Stimulated activated CD4-positive, alpha-beta T cell treated with anti-CD3 and anti-CD28 coated beads, Interleukin-12 subunit alpha, Interleukin-12 subunit beta, amount 100 ng/mL, for 24 hours (primary cell): ENCODE results near the gene GNB5.
"Not testable (repeated sequence)": the region's sequence is repeated elsewhere in the genome, so short reads cannot be mapped to it uniquely, and the experiment has no call there.

Source experiments
- DNase-seq, 2 experiments: peaks; one replicate each; pipeline ENCODE4 v3.0.0-alpha.2; 2020; ENCODE audit warnings: low read depth in 2 of 2

GNB5 gene

DNA sequence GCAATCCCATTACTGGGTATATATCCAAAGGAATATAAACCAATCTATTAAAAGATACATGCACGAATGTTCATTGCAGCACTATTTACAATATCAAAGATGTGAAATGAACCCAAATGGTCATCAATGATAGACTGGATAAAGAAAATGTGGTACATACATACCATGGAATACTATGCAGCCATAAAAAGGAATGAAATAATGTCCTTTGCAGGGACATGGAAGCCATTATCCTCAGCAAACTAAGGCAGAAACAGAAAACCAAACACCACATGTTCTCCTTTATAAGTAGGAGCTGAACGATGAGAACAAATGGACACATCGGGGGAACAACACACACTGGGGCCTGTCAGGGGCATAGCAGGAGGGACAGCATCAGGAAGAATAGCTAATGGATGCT is 21.0 kb downstream of the GNB5 start:
- not testable (repeated sequence) for DNase-seq

DNA sequence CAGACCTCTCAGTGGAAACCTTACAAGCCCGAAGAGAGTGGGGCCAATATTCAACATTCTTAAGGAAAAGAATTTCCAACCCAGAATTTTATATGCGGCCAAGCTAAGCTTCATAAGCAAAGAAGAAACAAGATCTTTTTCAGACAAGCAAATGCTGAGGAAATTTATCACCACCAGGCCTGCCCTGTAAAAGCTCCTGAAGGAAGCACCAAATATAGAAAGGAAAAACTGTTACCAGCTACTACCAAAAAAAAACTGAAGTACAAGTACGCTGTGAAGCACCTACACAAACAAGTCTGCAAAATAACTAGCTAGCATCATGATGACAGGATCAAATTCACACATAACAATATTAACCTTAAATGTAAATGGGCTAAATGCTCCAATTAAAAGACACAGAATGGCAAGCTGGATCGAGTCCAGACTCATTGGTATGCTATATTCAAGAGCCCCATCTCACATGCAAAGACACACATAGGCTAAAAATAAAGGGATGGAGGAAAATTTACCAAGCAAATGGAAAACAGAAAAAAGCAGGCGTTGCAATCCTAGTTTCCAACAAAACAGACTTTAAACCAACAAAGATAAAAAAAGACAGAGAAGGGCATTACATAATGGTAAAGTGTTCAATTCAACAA is 25.6 kb downstream of the GNB5 start:
- not testable (repeated sequence) for DNase-seq

DNA sequence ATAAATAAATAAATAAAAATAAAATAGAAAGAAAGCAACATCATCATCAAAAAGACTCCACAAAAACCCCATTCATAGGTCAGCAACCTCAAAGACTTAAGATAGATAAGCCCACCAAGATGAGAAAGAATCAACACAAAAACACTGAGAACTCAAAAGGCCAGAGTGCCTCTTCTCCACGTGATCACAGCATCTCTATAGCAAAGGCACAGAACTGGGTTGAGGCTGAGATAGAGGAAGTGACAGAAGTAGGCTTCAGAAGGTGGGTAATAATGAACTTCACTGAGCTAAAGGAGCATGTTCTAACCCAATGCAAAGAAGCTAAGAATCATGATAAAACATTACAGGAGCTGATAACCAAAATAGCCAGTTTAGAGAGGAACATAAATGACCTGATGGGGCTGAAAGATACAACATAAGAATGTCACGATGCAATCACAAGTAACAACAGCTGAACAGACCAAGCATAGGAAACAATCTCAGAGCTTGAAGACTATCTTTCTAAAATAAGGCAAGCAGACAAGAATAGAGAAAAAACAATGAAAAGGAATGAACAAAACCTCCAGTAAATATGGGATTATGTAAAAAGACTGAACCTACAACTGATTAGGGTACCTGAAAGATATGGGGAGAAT is 26.4 kb downstream of the GNB5 start:
- no peak for DNase-seq

DNA sequence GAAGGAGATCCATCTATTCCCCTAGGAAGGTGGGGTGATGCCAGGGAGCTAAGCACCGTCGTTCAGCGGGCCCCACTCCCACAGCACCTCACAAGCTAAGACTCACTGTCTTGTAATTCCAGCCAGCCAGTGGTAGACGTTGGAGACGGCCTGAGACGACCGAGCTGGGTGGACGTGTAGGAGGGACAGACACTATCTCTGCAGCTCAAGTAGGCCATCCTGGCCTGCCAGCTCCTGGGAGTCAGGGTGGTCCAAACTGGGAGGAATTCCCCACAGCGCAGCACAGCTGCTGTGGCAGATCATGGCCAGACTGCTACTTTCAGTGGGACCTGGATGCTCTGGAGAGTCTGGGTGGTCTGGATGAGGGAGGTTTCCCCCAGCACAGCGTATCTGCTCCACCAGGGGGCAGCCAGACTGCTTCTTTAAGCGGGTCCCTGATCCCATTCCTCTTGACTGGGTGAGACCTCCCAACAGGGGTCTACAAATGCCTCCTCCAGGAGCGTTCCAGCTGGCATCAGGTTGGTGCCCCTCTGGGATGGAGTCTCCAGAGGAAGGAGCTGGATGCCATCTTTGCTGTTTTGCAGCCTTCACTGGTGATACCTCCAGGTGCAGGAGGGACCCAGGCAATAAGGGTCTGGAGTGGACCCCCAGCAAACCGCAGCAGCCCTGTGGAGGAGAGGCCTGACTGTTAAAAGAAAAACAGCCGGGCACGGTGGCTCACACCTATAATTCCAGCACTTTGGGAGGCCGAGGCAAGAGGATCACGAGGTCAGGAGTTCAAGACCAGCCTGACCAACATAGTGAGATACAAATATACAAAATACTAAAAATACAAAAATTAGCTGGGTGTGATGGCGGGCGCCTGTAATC is 27.6 kb downstream of the GNB5 start:
- no peak for DNase-seq

DNA sequence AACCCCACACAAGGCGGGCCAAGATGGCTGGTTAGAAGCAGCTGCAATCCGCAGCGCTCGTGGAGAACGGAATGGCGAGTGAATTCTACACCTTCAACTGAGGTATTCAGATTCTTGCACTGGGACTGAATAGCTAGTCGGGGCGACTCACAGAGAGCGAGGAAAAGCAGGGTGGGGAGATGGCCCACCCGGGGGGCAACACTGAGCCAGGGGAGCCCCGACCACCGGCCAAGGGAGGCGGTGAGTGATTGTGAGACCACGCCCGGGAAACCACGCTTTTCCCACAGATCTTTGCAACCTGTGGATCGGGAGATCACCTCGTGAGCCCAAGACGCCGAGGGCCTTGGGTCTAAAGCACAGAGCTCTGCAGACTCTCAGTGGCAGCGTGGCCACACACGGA is 28.3 kb downstream of the GNB5 start:
- no peak for DNase-seq

DNA sequence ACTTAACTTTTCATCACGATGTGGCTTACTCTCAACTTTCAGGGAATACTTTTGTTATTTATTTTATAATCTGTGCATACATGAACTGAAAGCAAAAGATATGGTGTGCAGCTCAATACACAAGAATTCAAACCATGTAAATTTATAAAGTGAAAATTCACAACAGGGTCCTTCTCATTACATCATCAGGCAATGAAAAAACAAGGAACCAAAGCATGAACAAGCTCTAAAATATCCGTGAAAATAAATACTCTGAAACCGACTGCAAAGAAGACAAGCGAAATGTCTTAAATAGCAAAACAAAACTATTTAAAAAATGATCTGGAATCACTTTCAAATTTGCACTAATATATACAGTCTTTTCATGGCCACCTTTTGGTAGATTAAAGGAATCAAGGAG is 28.9 kb downstream of the GNB5 start:
- DNase-seq: no peak

DNA sequence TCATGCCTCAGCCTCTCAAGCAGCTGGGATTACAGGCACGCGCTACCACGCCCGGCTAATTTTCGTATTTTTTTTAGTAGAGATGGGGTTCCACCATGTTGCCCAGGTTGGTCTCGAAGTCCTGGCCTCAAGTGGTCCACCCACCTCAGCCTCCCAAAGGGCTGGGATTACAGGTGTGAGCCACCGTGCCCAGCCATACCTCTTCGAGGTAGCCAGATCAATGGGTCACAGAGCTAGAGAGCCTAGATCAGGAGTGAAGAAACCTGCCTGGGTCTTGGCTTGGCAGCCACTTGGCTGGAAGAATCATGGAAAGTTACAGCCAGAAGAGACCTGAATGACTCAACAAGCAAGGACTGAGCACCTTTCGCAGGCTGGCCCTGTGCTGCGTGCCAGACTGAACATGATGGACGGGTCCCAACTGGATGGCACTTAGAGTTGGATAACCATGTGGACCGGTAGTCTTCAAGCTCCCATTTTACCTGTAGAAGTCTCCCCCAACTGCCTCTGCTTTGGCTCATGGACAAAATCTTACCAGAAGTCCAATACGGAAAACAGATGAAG is 29.7 kb downstream of the GNB5 start:
- no peak for DNase-seq

DNA sequence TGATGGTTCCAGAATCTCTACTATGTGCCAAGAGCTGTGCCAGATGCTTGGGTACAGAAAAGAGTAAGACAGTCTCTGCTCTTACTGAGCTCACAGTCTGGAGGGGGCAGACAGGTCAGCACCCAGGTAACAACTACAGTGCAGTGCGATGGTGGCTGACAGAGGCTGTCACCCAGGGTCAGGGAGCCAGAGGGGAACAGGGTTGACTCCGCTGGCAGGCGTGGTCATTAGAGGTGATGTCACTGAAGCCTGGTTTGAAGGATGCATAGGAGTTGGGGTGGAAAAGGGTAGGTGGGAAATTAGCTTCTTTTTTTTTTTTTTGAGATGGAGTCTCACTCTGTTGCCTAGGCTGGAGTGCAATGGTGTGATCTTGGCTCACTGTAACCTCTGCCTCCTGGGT is 31.5 kb downstream of the GNB5 start:
- no peak for DNase-seq

DNA sequence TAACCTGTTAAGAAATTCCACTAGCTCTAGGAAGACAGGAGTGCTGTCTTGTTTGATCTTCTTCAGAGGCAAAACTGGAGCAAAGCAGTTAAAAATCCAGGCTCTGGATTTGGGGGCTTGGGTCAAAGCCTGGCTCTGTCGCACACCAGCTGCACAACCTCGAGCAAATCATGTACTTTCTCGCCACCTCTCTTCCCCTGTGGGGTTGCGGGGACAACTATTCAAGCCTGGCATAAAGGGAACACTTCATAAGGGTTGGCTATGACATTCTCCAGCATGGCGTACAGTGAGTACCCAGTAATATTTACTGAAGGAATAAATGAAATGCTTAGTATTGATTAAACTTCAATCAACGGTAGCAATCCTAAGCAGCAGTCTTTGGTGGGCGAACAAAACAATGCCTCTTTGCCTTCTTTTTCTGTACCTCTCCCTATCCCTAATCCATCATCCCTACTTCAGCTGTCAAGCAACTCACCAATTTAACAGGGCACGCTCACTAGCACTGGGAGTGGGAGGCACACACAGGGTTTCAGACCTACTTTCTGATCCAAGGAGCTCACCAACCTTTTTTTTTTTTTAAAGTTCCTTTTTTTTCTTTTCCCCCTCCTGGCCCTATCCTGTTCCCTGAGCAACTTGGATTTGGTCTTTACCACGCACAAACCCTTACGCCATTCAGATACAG is 33.0 kb downstream of the GNB5 start:
- no peak for DNase-seq

DNA sequence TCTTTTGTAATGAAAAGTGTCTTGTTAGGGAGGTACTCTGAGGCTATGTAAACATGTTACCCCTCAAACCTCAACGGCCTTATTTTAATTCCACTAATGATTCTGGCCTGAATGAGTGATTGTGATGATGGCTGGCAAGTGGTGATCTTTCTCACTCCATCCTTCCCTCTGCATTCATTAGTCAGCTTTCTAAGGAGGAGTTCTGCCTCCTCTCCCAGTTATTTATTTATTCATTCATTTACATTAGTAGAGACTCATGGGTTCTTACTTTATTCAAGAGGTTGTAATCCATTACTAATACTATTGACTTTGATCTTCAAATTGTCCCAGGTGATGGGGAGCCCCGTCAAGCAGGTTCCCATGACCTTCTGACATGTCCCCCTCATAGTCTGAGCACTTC is 35.3 kb downstream of the GNB5 start:
- DNase-seq: no peak

DNA sequence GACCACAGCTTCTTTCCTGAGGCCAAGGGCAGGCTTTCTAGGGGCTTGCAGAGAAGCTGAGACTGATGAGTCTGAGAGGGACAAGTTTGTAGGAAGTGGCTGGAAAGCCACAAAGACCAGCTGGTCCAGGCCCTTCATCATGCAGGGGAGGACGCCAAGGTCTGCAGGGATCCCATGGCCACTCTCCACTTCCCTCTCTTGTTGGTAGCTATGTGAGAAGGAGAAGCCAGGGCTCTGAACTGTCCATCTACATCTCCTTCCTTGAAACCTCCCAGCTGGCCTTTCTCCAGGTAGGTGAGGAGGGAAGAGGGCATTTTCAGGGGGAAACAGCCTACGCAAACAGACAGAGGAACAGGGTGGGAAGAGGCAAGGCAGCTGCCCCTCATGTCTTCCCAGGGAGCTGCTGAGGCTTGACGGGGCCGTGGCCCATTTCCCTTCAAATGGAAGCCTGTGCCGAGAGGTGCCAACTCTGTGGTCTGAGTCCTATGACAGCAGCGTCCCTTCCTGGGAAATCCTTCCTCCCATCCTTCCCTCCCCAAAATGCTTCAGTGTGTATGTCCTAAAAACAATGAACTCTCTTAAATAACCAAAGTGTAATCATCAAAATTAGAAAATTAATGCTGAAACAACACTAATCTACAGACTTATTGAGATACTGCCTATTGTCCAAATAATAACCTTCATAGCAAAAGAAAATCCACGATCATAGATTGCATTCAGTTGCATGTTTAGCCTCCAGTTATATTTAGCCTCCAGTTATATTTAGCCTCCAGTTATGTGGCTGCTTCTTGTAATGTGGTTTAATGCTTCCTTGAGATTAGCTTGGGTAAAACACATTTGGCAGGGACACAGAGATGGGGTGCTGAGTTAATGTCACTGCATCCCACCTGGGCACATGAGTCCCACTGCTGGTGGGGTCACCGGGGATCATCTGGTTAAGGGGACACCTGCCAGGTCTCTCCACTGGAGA is 36.0 kb downstream of the GNB5 start:
- no peak for DNase-seq

DNA sequence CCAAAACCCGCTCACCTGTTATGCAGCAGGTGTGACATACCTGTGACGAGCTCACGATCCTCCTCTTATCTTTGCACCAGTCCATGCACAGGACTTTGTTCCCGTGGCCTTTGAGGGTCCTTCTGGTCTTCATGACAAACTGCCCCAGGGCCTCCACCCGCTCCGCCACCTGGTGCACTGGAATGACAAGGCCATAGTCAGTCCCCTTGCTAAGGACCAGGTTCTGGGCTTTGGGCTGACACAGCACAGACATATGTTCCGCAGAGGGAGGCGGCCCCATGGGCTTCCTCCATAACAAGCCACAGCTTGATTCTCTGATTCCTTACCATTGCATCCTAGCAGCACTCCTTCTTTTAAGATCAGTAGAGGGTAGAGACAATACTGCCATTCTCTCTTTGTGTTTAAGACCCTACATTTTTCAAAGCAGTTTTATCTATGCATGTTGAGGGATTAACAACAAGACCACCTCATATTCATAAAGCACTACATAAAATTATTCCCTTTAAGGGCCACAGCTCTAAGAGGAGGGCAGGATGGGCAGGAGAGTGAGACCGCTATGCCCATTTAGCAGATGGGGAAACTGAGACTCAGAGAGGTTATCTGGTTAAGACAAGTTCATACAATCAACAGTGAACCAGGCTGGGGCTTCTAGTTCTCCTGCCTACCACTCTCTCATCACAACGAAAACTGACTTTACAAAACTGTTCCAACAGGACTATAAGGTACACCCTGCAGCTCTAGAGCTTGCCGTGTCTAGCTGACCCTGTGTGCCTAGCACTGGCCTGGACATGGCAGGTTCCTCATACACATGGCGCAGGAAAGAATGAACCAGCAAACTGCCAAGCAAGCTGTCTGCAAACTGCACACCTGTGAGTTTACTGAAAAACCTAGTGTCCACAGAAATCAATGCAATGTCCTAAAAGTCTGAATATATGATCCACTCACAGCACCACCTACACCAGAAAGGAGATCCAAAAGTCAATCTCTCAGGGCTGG is 37.0 kb downstream of the GNB5 start:
- no peak for DNase-seq

DNA sequence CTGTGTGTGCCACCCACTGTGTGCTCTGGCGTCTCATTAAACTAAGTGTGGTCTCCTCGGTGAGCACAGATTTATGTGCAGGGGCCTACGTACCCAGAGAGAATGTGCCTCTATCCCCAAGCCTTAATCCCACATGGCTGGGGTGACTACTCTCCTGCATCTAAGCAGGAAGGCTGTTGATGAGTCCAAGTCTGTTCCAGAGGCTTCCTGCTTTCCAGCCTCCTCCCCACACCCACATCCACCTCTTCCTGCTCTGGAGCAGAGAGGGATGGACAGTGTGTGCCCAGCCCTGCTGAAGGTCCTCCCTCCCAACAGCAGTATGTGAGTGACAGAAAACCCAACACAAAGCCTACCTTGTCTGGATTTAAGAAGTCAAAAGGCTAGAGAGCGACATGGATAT is 39.8 kb downstream of the GNB5 start:
- no peak for DNase-seq

DNA sequence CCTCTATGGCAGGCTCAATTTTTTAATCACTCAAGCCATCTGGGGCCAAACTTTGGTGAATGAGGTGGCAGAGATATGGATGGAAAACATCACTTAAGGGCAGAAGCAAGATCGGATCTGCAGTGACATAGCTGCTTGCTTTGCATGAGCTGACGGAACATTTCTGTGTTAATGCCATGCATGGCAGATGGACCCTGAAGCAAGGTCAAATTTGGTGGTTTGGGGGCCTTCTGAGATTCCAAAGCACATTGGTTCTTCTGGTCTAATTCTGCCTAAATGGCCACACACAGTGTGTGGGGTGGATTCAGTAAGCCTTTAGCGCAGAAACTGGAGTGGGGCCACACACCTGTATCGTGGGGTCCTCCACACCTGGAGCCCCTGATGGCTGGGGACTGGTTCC is 40.3 kb downstream of the GNB5 start:
- no peak for DNase-seq

DNA sequence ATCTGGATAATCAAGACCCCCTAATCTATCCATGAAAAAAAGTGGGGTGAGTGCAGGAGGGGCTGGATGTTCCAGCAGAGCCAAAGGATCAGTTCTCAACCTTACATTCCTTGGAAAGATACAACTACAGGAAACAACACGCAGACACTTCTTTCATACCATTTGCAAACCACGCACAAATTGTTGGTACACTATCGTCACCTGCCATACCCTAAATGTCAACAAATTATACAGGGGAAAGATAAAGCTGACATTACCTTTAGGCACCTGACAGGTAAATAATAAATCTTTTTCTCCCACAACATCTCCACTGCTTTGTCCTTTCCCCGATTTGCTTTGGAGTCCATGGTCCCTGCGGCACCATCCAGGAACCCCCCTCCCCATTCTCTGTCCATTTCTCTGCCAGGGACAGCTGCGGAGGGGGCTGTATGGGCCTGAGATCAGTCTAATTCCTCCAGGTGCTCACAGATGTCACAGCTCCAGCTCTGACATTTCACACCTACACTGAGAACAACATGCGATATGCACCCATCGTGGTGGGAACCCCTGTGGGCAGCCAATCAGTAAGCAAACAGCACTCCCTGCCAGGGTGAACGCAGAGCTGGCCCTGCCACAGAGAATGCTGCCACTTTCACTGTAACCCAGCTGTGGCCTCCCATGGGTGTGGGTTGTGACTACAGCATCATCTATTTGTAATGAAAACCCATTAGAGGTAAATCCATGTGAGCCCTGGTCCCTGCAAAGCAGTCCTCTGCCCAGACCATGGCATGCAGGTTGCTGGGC is 41.0 kb downstream of the GNB5 start:
- DNase-seq: no peak

DNA sequence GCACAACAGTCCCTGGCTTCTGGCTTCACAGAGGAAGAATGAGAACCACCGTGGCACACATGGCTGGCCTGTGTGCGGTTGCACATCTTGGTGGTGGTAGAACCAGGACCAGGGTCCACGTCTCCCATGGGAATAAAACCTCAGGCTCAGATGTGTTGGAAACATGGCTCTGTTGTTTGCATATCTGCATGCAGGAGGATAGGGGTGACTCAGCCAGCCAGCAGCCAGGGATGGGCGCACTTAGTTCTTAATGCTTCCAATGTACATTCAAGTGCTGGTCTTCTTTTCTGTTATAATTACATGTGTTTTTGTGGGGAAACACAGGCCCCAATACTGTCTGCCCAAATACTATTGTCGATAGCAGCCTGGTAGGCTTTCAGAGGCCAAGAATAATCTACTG is 42.8 kb downstream of the GNB5 start:
- DNase-seq: no peak

DNA sequence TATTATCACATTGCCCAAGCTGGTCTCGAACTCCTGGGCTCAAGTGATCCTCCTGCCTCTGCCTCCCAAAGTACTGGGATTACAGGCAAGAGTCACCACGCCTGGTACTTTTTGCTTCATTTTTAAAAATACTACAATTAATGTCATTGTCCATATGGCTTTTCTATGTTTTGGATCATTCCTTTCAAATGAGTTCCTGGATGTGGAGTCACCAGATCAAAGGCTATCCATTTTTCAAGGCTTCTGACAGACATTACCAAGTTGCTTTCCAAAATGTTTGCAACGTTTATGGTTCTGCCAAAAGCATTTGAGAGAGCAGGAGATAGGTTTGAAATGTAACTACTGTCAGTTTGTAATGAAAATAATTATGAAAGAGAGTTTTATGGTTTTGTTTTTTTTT is 44.4 kb downstream of the GNB5 start:
- DNase-seq: no peak

DNA sequence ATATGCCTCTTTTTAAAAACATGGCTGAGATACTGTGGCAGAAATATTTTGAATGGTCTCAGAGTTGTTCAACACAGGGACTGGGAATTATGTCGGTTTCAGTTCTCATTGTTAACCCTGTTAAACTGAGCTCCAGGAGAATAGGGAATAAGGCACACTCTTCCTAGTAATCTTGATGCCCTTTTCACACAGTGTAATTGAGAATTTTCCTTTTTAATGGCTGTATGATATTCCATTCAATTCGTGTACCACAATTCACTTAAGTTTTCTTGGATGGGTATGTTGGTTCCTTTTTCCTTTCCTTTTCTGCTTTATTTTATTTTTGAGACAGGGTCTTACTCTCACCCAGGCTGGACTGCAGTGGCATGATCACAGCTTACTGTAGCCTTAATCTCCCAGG is 44.9 kb downstream of the GNB5 start:
- no peak for DNase-seq

DNA sequence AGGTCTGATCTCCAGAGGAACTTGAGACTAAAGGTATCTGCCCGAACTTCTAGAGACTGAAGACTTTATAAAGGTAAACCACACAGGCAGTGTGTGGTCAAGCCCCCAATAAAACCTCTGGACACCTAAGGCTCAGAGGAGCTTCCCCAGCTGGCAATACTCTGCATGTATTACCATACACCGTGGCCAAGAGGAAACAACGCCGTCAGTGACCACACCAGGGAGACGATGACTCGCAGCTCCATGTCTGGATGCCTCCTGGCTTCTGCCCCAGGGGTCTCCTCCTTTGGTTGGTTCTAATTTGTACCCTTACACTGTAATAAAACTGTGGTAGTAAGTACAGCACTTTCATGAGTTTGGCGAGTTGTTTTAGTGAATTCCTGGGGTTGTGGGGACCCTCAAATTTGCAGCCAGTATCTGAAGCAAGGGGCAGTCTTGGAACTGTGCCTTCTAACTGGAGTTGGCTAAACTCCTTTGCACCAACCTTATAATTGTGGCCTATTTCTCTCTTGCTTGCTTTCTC is 46.5 kb downstream of the GNB5 start:
- no peak for DNase-seq
